ENCODE results near the gene MRPL38. TPM values are rescaled to one million over a fixed set of nuclear protein-coding genes. Genes with fewer than 3 reads are reported as not detected.

MRPL38 gene
- total RNA-seq, 1 experiment from 2014 or later, result 127 TPM

GRCh38 chr17:75881678-75882454 lies 22.8 kb downstream of the MRPL38 start:
- peaks cover 7% of the 10 kb centered on the region for H3K4me1 ChIP-seq (replicated peaks; ENCODE audit: insufficient read depth)
- intact Hi-C loops (cut with micrococcal nuclease; ENCODE audit: unreplicated experiment), result no loop called here
- BruUV-seq (replicated peaks), result no TSS peak
- H2AFZ ChIP-seq, result no peak overlapping the region
- CTCF ChIA-PET, result interaction anchor here (0.6 kb wide), 2 partner anchors 37 to 242 kb away, joined by 3 to 5 read pairs; no protein-coding TSS in a partner anchor
- H3F3A ChIP-seq (ENCODE audit: insufficient read depth, low read depth), result peaks cover 27% of the 10 kb centered on the region
- no peak overlapping the region for H3K4me2 ChIP-seq
- no peak overlapping the region for H3K4me3 ChIP-seq
- H3K9me2 ChIP-seq (ENCODE audit: insufficient read depth), result no peaks in the 10 kb centered on the region
- H3K27me3 ChIP-seq (ENCODE audit: insufficient read depth, low read depth), result no peaks in the 10 kb centered on the region
- H3K36me3 ChIP-seq (ENCODE audit: low read depth), result no peaks in the 10 kb centered on the region
- DNase-seq, result no peak
- no peak overlapping the region for H3K27ac ChIP-seq
- POLR2A ChIA-PET (ENCODE audit: unreplicated experiment), result no interaction called here
- H3K9me3 ChIP-seq (ENCODE audit: insufficient read depth, low read depth), result no peaks in the 10 kb centered on the region
- 0 out of 2 replicates have a peak, but pooled peaks cover under 1% of the 10 kb centered on the region for H3K79me2 ChIP-seq (ENCODE audit: low read depth)
- no peak for TF ChIP-seq EZH2 (IDR thresholded peaks at IDR 0.05; ENCODE audit: low read depth)
- H4K20me1 ChIP-seq (ENCODE audit: insufficient read depth), result no peaks in the 10 kb centered on the region

GRCh38 chr17:75880266-75880665 lies 24.4 kb downstream of the MRPL38 start:
- Histone ChIP-seq H3K27ac (no peak overlapping the region), H3K4me3 (no peak overlapping the region), H4K20me1 (ENCODE audit: insufficient read depth) (no peaks in the 10 kb centered on the region), H3K9me2 (ENCODE audit: insufficient read depth) (no peaks in the 10 kb centered on the region), H2AFZ (no peak overlapping the region), H3K4me2 (no peak overlapping the region), H3F3A (ENCODE audit: insufficient read depth, low read depth) (peaks cover 43% of the 10 kb centered on the region), H3K36me3 (ENCODE audit: low read depth) (no peaks in the 10 kb centered on the region), H3K4me1 (replicated peaks; ENCODE audit: insufficient read depth) (peaks cover 23% of the 10 kb centered on the region), H3K79me2 (ENCODE audit: low read depth) (0 out of 2 replicates have a peak, but pooled peaks cover 3% of the 10 kb centered on the region), H3K9me3 (ENCODE audit: insufficient read depth, low read depth) (no peaks in the 10 kb centered on the region), H3K27me3 (ENCODE audit: insufficient read depth, low read depth) (no peaks in the 10 kb centered on the region)
- POLR2A ChIA-PET (ENCODE audit: unreplicated experiment), result no interaction called here
- intact Hi-C loops (cut with micrococcal nuclease; ENCODE audit: unreplicated experiment), result no loop called here
- no TSS peak for BruUV-seq (replicated peaks)
- DNase-seq, result no peak
- TF ChIP-seq EZH2 (IDR thresholded peaks at IDR 0.05; ENCODE audit: low read depth) (no peak), CTCF (conservative IDR thresholded peaks at IDR 0.05) (no peak)
- CTCF ChIA-PET, result interaction anchor here (0.6 kb wide), 1 partner anchor 132 kb away, joined by 3 read pairs; no protein-coding TSS in a partner anchor

GRCh38 chr17:75878174-75878998 lies 26.3 kb downstream of the MRPL38 start, which contains the start of gene TRIM47:
Gene TRIM47, minus strand, starts transcription at chr17:75878581. Its CDS starts 33 bp downstream, at chr17:75878548.
- Histone ChIP-seq H3K79me2 (ENCODE audit: low read depth) (0 out of 2 replicates have a peak, but pooled peaks cover 3% of the 10 kb centered on the region), H3K4me1 (replicated peaks; ENCODE audit: insufficient read depth) (peaks cover 29% of the 10 kb centered on the region), H3K27me3 (ENCODE audit: insufficient read depth, low read depth) (no peaks in the 10 kb centered on the region), H3K27ac (peak within 1 kb of the TSS; percentile 87), H3K4me3 (peak within 1 kb of the TSS; percentile 96), H2AFZ (peak within 1 kb of the TSS; percentile 91), H3K36me3 (ENCODE audit: low read depth) (no peaks in the 10 kb centered on the region), H3F3A (ENCODE audit: insufficient read depth, low read depth) (peaks cover 44% of the 10 kb centered on the region), H3K9me2 (ENCODE audit: insufficient read depth) (no peaks in the 10 kb centered on the region), H3K9me3 (ENCODE audit: insufficient read depth, low read depth) (no peaks in the 10 kb centered on the region), H3K4me2 (peak within 1 kb of the TSS; percentile 85), H4K20me1 (ENCODE audit: insufficient read depth) (no peaks in the 10 kb centered on the region)
- DNase-seq, result peak; percentile 58 to 74
- no TSS peak for BruUV-seq (replicated peaks)
- CTCF ChIA-PET, result interaction anchor here (0.6 to 1.4 kb wide), 8 partner anchors 18 to 396 kb away, joined by 3 to 7 read pairs (median 4); partner anchors contain the start of gene TRIM65
- intact Hi-C loops (cut with micrococcal nuclease; ENCODE audit: unreplicated experiment), result loop anchor here (1.0 kb wide), 1 partner anchor 33 kb away; no protein-coding TSS in a partner anchor
- TF ChIP-seq CTCF (conservative IDR thresholded peaks at IDR 0.05) (no peak), EZH2 (IDR thresholded peaks at IDR 0.05; ENCODE audit: low read depth) (no peak)
- POLR2A ChIA-PET (ENCODE audit: unreplicated experiment), result interaction anchor here (0.5 to 1.4 kb wide), 9 partner anchors 11 to 193 kb away, joined by 3 to 8 read pairs (median 4); no protein-coding TSS in a partner anchor

All from PC-9 (cell line).